Measurements from ENCODE around the gene KIF16B. TPM values are rescaled to one million over a fixed set of nuclear protein-coding genes. Genes with fewer than 3 reads are reported as not detected.

The KIF16B gene
- total RNA-seq, 1 donor from 2014 or later: 7.0 TPM

GRCh38 chr20:16552015-16552414 is 21.2 kb downstream of the KIF16B start:
- Histone ChIP-seq H3K4me3 (ENCODE audit: insufficient read depth, low read depth, low read length) (no peak overlapping the region), H3K27ac (ENCODE audit: low read depth, low read length) (no peak overlapping the region), H4K20me1 (ENCODE audit: insufficient read depth, low read length) (peaks cover 41% of the 10 kb centered on the region), H3K9me3 (ENCODE audit: insufficient read depth, low read depth, low read length) (no peaks in the 10 kb centered on the region), H3K36me3 (ENCODE audit: insufficient read depth, low read length) (no peaks in the 10 kb centered on the region), H3K4me2 (ENCODE audit: low read length) (no peak overlapping the region), H3K4me1 (ENCODE audit: insufficient read depth, low read length) (no peaks in the 10 kb centered on the region), H3K79me2 (ENCODE audit: insufficient read depth, low read length) (no peaks in the 10 kb centered on the region), H3K9ac (ENCODE audit: low read length) (no peak overlapping the region), H3K27me3 (ENCODE audit: insufficient read depth, low read length) (no peaks in the 10 kb centered on the region), H2AFZ (ENCODE audit: low read depth, low read length) (no peak overlapping the region)
- DNase-seq (ENCODE audit: low read depth) (no peak), FAIRE-seq (no peak)
- H3K4me1 Mint-ChIP-seq (ENCODE audit: low read depth, unreplicated experiment): peaks cover 7% of the 10 kb centered on the region
- no peak overlapping the region for H3K27ac Mint-ChIP-seq (ENCODE audit: unreplicated experiment)
- H3K27me3 Mint-ChIP-seq (ENCODE audit: low read depth, unreplicated experiment): no peaks in the 10 kb centered on the region
- no peaks in the 10 kb centered on the region for H3K36me3 Mint-ChIP-seq (ENCODE audit: low read depth, unreplicated experiment)
- peaks cover 5% of the 10 kb centered on the region for H3K9me3 Mint-ChIP-seq (ENCODE audit: unreplicated experiment)
- no peak overlapping the region for H3K4me3 Mint-ChIP-seq (ENCODE audit: unreplicated experiment)
- TF ChIP-seq, protein P1, sequence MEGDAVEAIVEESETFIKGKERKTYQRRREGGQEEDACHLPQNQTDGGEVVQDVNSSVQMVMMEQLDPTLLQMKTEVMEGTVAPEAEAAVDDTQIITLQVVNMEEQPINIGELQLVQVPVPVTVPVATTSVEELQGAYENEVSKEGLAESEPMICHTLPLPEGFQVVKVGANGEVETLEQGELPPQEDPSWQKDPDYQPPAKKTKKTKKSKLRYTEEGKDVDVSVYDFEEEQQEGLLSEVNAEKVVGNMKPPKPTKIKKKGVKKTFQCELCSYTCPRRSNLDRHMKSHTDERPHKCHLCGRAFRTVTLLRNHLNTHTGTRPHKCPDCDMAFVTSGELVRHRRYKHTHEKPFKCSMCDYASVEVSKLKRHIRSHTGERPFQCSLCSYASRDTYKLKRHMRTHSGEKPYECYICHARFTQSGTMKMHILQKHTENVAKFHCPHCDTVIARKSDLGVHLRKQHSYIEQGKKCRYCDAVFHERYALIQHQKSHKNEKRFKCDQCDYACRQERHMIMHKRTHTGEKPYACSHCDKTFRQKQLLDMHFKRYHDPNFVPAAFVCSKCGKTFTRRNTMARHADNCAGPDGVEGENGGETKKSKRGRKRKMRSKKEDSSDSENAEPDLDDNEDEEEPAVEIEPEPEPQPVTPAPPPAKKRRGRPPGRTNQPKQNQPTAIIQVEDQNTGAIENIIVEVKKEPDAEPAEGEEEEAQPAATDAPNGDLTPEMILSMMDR (IDR thresholded peaks at IDR 0.05; ENCODE audit: insufficient read depth, low read depth, low read length): no peak
- TF ChIP-seq EZH2 (IDR thresholded peaks at IDR 0.05; ENCODE audit: insufficient read depth, low read length): no peak

- Histone ChIP-seq H3K9ac (ENCODE audit: low read length) (no peak overlapping the region), H3K79me2 (ENCODE audit: insufficient read depth, low read length) (no peaks in the 10 kb centered on the region), H3K27ac (ENCODE audit: low read depth, low read length) (no peak overlapping the region), H2AFZ (ENCODE audit: low read depth, low read length) (no peak overlapping the region), H3K4me3 (ENCODE audit: insufficient read depth, low read depth, low read length) (no peak overlapping the region), H4K20me1 (ENCODE audit: insufficient read depth, low read length) (peaks cover 41% of the 10 kb centered on the region), H3K36me3 (ENCODE audit: insufficient read depth, low read length) (no peaks in the 10 kb centered on the region), H3K27me3 (ENCODE audit: insufficient read depth, low read length) (no peaks in the 10 kb centered on the region), H3K9me3 (ENCODE audit: insufficient read depth, low read depth, low read length) (no peaks in the 10 kb centered on the region), H3K4me2 (ENCODE audit: low read length) (no peak overlapping the region), H3K4me1 (ENCODE audit: insufficient read depth, low read length) (no peaks in the 10 kb centered on the region)
- no peak for DNase-seq (ENCODE audit: low read depth)
- no peak overlapping the region for H3K27ac Mint-ChIP-seq (ENCODE audit: unreplicated experiment)
- peaks cover 5% of the 10 kb centered on the region for H3K9me3 Mint-ChIP-seq (ENCODE audit: unreplicated experiment)
- H3K27me3 Mint-ChIP-seq (ENCODE audit: low read depth, unreplicated experiment): no peaks in the 10 kb centered on the region
- H3K4me3 Mint-ChIP-seq (ENCODE audit: unreplicated experiment): no peak overlapping the region
- H3K4me1 Mint-ChIP-seq (ENCODE audit: low read depth, unreplicated experiment): peaks cover 7% of the 10 kb centered on the region
- no peak for FAIRE-seq
- H3K36me3 Mint-ChIP-seq (ENCODE audit: low read depth, unreplicated experiment): no peaks in the 10 kb centered on the region
- TF ChIP-seq EZH2 (IDR thresholded peaks at IDR 0.05; ENCODE audit: insufficient read depth, low read length): no peak
- TF ChIP-seq, protein P1 (IDR thresholded peaks at IDR 0.05; ENCODE audit: insufficient read depth, low read depth, low read length): no peak
Measured at GRCh38 chr20:16551607-16552006, 21.6 kb downstream of the KIF16B start.

DNA sequence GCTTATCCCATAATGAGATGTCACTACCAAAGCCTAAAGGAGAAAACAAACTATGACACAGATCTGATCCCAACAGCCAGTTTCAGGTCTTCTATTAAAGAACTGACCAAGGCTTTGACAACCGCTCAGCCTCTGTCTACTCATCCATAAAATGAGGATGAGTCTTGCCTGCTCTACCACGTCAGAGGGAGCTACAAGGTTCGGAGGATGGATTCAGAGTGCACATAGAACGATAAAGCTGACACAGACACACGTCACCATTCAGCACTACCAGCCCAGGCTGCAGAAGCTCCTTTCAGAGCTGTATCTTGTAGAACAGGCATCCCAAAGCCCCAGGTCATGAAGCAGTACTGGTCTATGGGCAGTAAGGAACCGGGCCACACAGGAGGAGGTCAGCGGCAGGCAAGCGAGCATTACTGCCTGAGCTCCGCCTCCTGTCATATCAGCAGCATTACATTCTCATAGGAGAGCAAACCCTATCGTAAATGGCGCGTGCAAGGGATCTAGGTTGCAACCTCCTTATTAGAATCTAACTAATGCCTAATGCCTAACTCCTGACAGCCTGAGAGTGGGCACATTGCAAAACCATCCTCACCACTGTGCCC is 25.1 kb downstream of the KIF16B start:
- no peak overlapping the region for H3K27ac ChIP-seq (ENCODE audit: low read depth, low read length)
- peaks cover 24% of the 10 kb centered on the region for H4K20me1 ChIP-seq (ENCODE audit: insufficient read depth, low read length)
- no peaks in the 10 kb centered on the region for H3K79me2 ChIP-seq (ENCODE audit: insufficient read depth, low read length)
- Mint-ChIP-seq H3K4me3 (ENCODE audit: unreplicated experiment) (no peak overlapping the region), H3K27ac (ENCODE audit: unreplicated experiment) (no peak overlapping the region), H3K4me1 (ENCODE audit: low read depth, unreplicated experiment) (peaks cover 3% of the 10 kb centered on the region), H3K27me3 (ENCODE audit: low read depth, unreplicated experiment) (no peaks in the 10 kb centered on the region), H3K36me3 (ENCODE audit: low read depth, unreplicated experiment) (no peaks in the 10 kb centered on the region), H3K9me3 (ENCODE audit: unreplicated experiment) (peaks cover 2% of the 10 kb centered on the region)
- no peaks in the 10 kb centered on the region for H3K36me3 ChIP-seq (ENCODE audit: insufficient read depth, low read length)
- no peaks in the 10 kb centered on the region for H3K27me3 ChIP-seq (ENCODE audit: insufficient read depth, low read length)
- H2AFZ ChIP-seq (ENCODE audit: low read depth, low read length): no peak overlapping the region
- H3K9me3 ChIP-seq (ENCODE audit: insufficient read depth, low read depth, low read length): no peaks in the 10 kb centered on the region
- H3K4me1 ChIP-seq (ENCODE audit: insufficient read depth, low read length): no peaks in the 10 kb centered on the region
- no peak overlapping the region for H3K4me2 ChIP-seq (ENCODE audit: low read length)
- H3K9ac ChIP-seq (ENCODE audit: low read length): no peak overlapping the region
- no peak for TF ChIP-seq EZH2 (IDR thresholded peaks at IDR 0.05; ENCODE audit: insufficient read depth, low read length)
- TF ChIP-seq, protein P1 (IDR thresholded peaks at IDR 0.05; ENCODE audit: insufficient read depth, low read depth, low read length): no peak
- FAIRE-seq (no peak), DNase-seq (ENCODE audit: low read depth) (no peak)
- H3K4me3 ChIP-seq (ENCODE audit: insufficient read depth, low read depth, low read length): no peak overlapping the region

Measured in astrocyte (in vitro differentiated cells and primary cell).